Right cardiac atrium (tissue), 5 donors: ENCODE results near the gene RASAL1. TPM values are rescaled to one million over a fixed set of nuclear protein-coding genes. Genes with fewer than 3 reads are reported as not detected.

Experiments
- ATAC-seq, 2 donors: fragments of 200-7000 bp; cut with Tn5 transposase; one replicate each; pipeline versions ENCODE4 v1.8.0 to v1.9.1; 2020; ENCODE audit warnings: moderate library complexity in 2 of 2, mild to moderate bottlenecking in 1 of 2
- DNase-seq, 3 donors: peaks; one replicate each; pipeline ENCODE4 v3.0.0-alpha.2; 2020
- H3K27ac ChIP-seq: one replicate; pipeline ENCODE4 v1.5.1; 2013; ENCODE audit warnings: mild to moderate bottlenecking, low read length, control low read depth, moderate library complexity
- H3K27me3 ChIP-seq: one replicate; pipeline ENCODE4 v1.6.1; 2013; ENCODE audit not compliant: control insufficient read depth, insufficient read depth
- H3K4me1 ChIP-seq: one replicate; pipeline ENCODE4 v1.6.1; 2013; ENCODE audit warnings: low read length; ENCODE audit not compliant: control insufficient read depth, insufficient read depth
- H3K4me3 ChIP-seq: one replicate; pipeline ENCODE4 v1.5.1; 2013; ENCODE audit warnings: low read length, control low read depth
- H3K9me3 ChIP-seq: one replicate; pipeline ENCODE4 v1.6.1; 2013; ENCODE audit warnings: low read length; ENCODE audit not compliant: control insufficient read depth
- WGBS: extraction: QIAGEN DNeasy Blood & Tissue Kit; methylation state at CpG from one replicate; pipeline ENCODE4 v1.1.7; 2013; 5-methylcytosine and 5-hydroxymethylcytosine counted together
- intact Hi-C, 4 donors: fragments of 100-400 bp; cut with DNase I; formaldehyde crosslinking; loops; one replicate each; pipeline versions ENCODE4 v1.11.0 to v1.14.0; 2022 to 2023
- polyA plus RNA-seq: library from polyadenylated mRNA; stranded (reverse); fragments of 200-250 nt; gene quantifications from one replicate; pipeline ENCODE4 v1.2.3, GENCODE V29; 2013
- total RNA-seq, 4 donors: library from RNA; stranded (reverse); fragmentation: NEBNext Ultra II Directional; extraction: Animal tissue kit (Norgen Biotek cat#: 25700); gene quantifications; one replicate each; pipeline ENCODE4 v1.2.1, GENCODE V29; 2021
- donor health status: healthy with polysubstance abuse.
- donor health status: DM: no; HTN: yes; CAD: no.
- donor health status: DM: no; HTN: no; CAD: no.
- donor health status: DM: no; HTN: yes; CAD: no; lungs with severe emphysema.
- donor health status: DM: yes; HTN: yes; CAD: no.

RASAL1 gene
- total and polyA plus RNA-seq, 5 donors = not detected

DNA sequence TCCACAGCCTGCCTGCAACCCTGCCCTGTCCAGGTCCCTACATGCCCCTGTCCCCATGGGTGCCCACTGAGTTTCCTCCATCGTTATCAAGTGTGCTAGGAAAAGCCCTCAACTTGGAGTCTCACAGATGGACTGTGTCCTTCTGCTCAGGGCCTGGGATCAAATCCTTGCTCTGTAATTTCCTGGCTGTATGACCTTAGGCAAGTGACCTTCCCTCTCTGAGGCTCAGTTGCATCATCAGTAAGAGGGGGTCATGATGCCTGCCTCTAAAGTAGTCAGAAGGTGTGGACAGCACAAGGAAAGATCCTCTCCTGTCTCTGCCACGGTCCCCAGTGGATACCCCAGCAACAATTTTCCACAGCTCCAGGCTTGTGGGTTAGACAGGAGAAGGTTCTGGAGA lies 22.2 kb downstream of the RASAL1 start:
- Histone ChIP-seq H3K9me3 (no peaks in the 10 kb centered on the region), H3K27ac (no peak overlapping the region), H3K27me3 (no peaks in the 10 kb centered on the region), H3K4me1 (no peaks in the 10 kb centered on the region), H3K4me3 (no peak overlapping the region)
- DNase-seq (no peak), ATAC-seq (no peak)
- WGBS = 81% methylated on average over 2 of the region's 2 CpGs
- intact Hi-C loops = no loop called here

DNA sequence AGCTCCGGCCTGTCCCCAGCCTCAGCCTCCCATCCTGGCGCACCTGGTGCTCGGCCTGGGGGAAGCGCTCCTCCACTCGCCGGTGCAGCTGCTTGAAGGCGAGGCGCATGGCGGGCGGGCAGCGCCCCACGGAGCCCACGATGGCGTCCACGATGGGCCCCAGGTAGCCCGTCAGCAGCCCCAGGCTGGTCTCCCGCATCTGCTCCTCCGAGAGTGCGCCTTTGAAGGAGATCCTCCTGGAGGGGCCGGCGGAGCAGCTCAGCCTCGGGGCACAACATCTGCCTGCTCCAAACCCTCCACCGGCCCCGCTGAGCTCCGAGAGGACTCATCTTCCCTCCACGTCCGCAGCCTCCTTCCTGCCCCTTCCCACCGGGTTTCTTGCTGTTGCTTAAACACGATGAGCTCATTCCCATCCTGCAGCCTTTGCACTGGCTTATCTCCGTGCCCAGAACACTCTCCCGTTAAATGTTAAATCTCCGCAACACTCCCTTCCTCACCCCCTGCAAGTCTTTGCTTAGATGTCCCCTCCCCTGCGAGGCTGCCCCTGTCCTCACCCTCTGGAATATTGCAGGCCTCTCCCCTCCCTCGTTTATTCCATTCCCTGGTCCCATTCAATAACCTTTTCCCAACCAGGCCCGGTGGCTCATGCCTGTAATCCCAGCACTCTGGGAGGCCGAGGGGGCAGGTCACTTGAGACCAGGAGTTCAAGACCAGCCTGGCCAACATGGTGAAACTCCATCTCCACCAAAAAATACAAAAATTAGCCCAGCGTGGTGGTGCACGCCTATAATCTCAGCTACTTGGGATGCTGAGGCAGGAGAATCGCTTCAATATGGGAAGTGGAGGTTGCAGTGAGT lies 23.3 kb downstream of the RASAL1 start:
- H3K27me3 ChIP-seq = no peaks in the 10 kb centered on the region
- DNase-seq = peak in 1 of 3 donors; percentile 28
- ATAC-seq = no peak

DNA sequence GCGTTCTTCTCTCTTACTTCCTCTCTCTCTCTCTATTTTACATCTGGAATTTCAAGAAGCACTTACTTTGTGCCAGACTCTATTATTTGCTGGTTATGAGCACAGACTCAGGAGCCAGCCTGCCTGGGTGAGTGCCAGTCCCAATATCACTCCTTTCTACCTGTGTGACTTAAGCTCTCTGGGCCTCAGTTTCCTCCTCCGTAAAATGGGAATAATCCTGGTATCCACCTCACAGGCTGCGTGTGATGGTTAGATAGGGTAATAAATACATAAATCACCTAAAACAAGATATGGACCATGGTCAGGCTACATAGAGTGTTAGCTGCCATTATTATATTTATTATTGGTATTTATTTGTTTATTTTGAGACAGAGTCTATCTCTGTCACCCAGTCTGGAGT lies 24.3 kb downstream of the RASAL1 start:
- intact Hi-C loops = no loop called here
- Histone ChIP-seq H3K27ac (no peak overlapping the region), H3K27me3 (no peaks in the 10 kb centered on the region), H3K4me3 (no peak overlapping the region), H3K4me1 (no peaks in the 10 kb centered on the region), H3K9me3 (no peaks in the 10 kb centered on the region)
- 82% methylated on average over 3 of the region's 3 CpGs for WGBS
- DNase-seq (no peak), ATAC-seq (no peak)

More for the DNA sequence above, 23.3 kb downstream of the RASAL1 start:
- WGBS = 62% methylated on average over 39 of the region's 39 CpGs
- Histone ChIP-seq H3K9me3 (no peaks in the 10 kb centered on the region), H3K27ac (no peak overlapping the region), H3K4me1 (no peaks in the 10 kb centered on the region), H3K4me3 (no peak overlapping the region)
- intact Hi-C loops = no loop called here

DNA sequence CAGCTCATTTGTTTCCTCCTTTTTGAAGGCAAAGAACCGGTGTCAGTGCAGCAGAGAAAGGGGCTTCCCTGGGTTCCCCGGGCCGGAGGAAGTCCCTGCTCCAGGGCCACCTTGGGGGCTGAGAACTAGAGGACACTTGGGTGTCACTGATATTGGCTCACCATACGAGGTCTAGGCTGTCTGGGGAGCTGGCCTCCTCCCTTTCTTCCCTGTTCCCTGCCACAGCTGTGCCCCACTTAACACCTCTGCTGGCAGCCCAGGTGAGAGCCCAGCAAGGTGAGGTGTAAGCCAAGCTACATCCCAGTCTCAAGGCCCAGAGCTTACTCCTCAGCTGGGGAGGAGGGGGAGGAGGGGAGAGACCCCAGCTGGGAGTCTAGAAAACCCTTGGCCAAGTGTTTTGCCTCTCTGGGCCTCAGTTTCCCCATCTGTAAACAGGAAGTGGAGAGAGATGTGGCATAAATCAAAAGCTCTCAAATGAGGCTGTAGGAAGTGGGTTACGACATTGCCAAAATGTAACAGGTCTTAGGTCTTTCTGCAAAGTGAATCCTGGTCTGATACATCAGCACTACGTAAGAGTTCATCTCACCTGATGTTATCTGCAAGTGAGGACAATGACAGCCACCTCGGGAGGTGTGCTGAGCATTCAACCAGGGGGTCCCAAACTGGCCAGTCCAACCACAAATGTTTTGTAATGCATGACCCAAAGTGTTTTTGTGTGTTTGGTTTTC lies 25.5 kb downstream of the RASAL1 start:
- no peak overlapping the region for H3K27ac ChIP-seq
- H3K27me3 ChIP-seq = no peaks in the 10 kb centered on the region
- H3K4me3 ChIP-seq = no peak overlapping the region
- ATAC-seq (no peak), DNase-seq (no peak)
- no peaks in the 10 kb centered on the region for H3K9me3 ChIP-seq
- WGBS = 47% methylated on average over 7 of the region's 7 CpGs
- H3K4me1 ChIP-seq = no peaks in the 10 kb centered on the region
- intact Hi-C loops = no loop called here

DNA sequence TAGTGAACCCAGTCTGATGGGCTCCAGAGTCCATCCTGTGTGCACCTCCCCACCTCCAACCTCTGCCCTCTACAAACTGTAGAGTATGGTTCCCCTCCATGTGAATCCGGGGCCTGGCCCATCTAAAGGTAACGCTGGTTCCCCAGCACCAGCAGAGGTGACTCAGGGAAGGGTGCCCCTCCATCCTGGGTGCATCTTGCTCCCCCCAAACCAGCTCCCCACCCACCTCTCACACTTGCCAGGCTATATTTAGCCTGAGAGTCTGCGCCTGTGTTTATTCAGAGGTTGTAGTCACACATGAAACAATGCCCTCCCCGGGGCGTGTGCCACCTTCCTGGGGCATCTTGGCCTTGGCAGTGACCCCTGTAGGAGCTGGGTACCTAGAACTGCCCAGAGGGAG lies 26.2 kb downstream of the RASAL1 start:
- no peak for ATAC-seq
- DNase-seq = no peak
- no peak overlapping the region for H3K4me3 ChIP-seq
- H3K27me3 ChIP-seq = no peaks in the 10 kb centered on the region
- H3K27ac ChIP-seq = no peak overlapping the region
- no peaks in the 10 kb centered on the region for H3K4me1 ChIP-seq
- no peaks in the 10 kb centered on the region for H3K9me3 ChIP-seq
- 74% methylated on average over 5 of the region's 5 CpGs for WGBS
- intact Hi-C loops = no loop called here

DNA sequence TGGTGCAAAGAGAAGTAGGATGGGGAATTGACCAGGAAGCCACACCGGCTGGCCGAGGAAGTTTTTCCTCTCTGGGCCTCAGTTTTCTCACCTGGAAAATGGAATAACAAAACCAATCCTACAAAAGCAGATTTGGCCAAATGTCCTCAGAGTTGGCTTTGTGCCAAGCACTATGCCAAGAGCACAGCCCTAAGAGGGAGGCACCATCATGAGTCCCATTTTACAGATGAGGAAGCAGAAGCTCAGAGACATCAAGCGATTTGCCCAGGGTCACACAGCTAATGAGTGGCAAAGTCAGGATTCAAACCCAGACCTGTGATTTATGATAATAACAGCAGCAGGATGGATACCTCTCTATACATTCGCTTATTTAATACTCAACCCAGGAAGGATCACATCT lies 27.3 kb downstream of the RASAL1 start:
- Histone ChIP-seq H3K4me1 (no peaks in the 10 kb centered on the region), H3K27me3 (no peaks in the 10 kb centered on the region), H3K27ac (no peak overlapping the region), H3K9me3 (no peaks in the 10 kb centered on the region), H3K4me3 (no peak overlapping the region)
- DNase-seq (no peak), ATAC-seq (no peak)
- WGBS = 94% methylated on average over 4 of the region's 4 CpGs
- intact Hi-C loops = no loop called here

DNA sequence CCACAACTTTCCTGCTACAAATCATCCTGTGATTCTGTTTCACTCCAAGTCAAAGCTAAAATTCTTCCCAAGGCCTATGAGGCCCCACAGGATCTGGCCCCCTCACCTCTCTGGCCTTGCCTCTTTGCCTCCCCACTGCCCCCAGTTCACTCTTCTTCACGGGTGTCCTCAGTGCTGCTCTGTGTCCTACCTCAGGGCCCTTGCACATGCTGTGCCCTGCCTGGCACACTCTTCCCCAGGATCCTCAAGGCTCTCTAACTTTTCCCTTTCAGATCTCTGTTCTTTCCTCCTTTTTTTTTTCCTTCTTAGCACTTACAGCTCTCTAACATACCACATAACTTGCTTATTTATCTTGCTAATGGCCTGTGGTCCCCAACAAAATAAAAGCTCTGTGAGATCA lies 29.2 kb downstream of the RASAL1 start:
- ATAC-seq (no peak), DNase-seq (no peak)
- Histone ChIP-seq H3K27ac (no peak overlapping the region), H3K27me3 (no peaks in the 10 kb centered on the region), H3K9me3 (no peaks in the 10 kb centered on the region), H3K4me3 (no peak overlapping the region), H3K4me1 (no peaks in the 10 kb centered on the region)
- WGBS = 70% methylated on average over 1 of the region's 1 CpG
- intact Hi-C loops = no loop called here

DNA sequence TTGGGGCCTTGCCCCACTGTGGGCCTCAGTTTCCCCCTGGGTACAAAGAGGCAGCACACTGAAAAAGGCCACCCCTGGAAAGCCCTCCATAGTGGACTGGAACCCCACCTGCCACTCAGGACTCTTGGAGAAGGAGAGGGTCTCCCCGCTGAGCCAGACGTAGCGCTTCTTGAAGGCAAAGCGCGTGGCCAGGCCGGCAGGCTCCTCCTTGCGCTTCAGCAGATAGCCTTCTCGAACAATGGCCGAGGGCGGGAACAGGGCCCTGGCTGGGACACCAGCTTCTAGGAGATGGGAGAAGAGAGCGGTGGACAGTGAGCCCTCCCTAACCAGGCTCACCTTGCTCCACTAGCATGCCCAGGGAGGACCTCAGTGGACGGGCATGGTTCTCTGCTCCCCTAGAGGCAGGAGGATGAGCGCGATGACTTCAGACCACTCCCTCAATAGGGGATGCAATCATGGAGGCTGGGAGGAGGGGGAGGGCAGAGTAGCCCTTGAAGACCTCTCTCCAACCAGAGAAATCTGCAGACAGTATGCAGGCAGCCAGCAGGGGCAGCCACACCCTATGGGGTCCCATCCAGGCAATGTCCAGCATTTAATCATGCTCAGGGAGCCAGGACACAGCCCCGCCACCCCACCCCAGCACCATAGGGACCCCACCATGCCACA lies 29.8 kb downstream of the RASAL1 start:
- WGBS = 79% methylated on average over 15 of the region's 15 CpGs

DNA sequence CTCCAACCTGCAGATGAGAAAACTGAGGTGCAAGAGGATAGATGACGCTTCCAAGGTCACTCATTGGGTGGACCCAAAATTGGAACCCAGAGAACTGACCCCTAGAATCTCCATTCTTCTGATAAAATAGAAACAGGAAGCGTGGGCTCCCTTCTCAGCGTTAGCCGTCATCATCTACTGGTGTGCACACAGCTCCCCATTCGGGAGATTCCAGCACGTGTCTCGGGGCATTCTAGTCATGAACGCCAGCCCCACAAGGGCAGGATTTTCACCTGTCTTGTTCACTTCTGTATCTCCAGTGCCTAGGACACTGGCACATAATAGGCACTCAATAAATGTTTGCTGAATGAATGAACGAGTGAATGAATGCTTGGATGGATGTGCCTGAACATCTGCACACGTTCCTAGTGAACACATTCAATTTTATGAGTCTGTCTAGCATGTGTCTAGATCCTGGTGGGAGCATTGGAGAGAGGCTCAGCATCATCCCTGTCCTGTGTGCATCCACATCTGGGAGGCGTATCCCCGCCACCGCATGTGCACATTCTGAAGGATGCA lies 30.5 kb downstream of the RASAL1 start:
- Histone ChIP-seq H3K27ac (no peak overlapping the region), H3K4me1 (no peaks in the 10 kb centered on the region), H3K4me3 (no peak overlapping the region), H3K9me3 (no peaks in the 10 kb centered on the region), H3K27me3 (no peaks in the 10 kb centered on the region)
- intact Hi-C loops = no loop called here
- ATAC-seq (no peak), DNase-seq (no peak)
- 56% methylated on average over 13 of the region's 13 CpGs for WGBS

More for the DNA sequence above, 29.8 kb downstream of the RASAL1 start:
- DNase-seq (no peak), ATAC-seq (no peak)
- intact Hi-C loops = no loop called here
- Histone ChIP-seq H3K27ac (no peak overlapping the region), H3K9me3 (no peaks in the 10 kb centered on the region), H3K27me3 (no peaks in the 10 kb centered on the region), H3K4me3 (no peak overlapping the region), H3K4me1 (no peaks in the 10 kb centered on the region)

DNA sequence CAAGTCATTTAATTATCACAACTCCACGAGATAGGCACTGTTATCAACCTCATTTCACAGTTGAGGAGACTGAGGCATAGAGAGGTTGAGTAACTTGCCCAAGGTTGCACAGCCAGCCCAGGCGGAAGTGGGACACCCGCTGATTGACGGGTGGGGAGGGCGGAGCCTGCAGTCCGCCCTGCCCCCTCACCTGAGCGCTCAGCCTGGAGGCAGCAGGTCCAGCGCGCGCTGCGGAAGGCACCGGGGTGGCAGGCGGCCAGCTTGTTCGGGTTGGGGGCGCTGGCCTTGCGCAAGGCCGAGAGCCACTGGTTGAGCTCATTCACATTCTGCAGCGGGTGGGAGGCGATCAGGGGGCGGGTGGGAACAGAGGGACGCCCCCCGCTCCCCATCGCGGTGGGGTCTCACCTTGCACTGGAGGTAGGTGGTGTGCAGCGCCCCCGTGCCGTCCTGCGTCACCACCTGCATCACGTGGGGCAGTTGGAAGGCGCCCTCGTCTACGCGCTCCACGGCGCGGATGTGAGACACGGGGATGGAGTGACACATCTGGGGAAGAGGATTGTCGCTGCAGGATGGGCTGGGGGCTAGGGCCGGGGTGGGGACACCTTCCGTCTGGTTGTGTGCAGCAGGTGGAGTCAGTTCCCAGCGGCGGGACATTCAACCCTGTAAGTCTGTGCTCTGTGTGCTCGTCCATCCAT lies 31.7 kb downstream of the RASAL1 start:
- intact Hi-C loops = no loop called here
- H3K27ac ChIP-seq = no peak overlapping the region
- ATAC-seq = peak in 1 of 2 donors; percentile 42

More for the DNA sequence above, 31.7 kb downstream of the RASAL1 start:
- no peaks in the 10 kb centered on the region for H3K4me1 ChIP-seq
- no peak for DNase-seq
- WGBS = 5% methylated on average over 43 of the region's 43 CpGs
- no peaks in the 10 kb centered on the region for H3K9me3 ChIP-seq
- no peak overlapping the region for H3K4me3 ChIP-seq
- H3K27me3 ChIP-seq = no peaks in the 10 kb centered on the region
